NCI-H2107 treated with DMSO at 0.1 percent for 48 hours (cell line): ENCODE results near the gene S100A4.
"Not testable (repeated sequence)": the region's sequence is repeated elsewhere in the genome, so short reads cannot be mapped to it uniquely, and the experiment has no call there.

Source experiments
- DNase-seq: peaks from one replicate; lab custom pipeline; 2025; ENCODE audit not compliant: unreplicated experiment; lab: John Stamatoyannopoulos, UW

Gene S100A4

DNA sequence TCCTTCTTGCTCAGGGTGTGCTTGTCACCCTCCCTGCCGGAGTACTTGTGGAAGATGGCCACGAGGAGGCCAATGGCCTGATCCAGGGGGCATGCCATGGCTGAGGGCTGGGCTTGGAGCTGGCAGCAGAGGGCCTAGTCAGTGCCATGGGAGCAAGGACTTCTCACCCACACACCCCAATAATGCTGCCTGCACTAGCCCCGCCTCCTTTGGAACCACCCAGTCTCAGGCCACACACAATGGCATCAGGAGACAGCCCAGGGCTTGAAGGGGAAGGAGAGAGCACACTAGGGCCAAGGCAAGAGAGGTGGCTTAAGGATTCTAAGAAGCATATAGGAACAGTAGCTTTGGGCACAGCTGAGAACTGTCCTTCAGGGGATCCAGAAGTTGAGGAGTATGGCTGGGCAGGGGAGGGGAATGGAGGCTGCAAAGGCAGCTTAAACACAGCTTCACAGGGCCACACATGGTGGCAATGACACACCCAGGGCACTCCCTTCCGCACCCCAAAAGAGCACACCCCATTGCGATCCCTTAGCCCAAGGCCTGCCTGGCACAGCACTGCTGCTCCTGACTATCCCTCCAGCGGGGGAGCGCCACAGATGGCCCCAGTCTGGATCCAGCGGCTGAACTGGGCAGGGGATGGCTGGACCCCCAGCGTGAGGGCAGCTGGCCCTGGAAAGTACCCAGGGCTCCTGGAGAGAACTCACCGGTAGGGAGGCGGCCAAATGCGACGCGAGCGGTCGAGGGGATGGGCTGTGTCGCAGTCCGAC, 10.2 kb downstream of the S100A4 start, which contains the start of gene S100A6:
S100A6 (minus strand) TSS at position 750 of the 770 bp plus-strand sequence; CDS start at position 98, 652 bp downstream.
- DNase-seq: no peak

DNA sequence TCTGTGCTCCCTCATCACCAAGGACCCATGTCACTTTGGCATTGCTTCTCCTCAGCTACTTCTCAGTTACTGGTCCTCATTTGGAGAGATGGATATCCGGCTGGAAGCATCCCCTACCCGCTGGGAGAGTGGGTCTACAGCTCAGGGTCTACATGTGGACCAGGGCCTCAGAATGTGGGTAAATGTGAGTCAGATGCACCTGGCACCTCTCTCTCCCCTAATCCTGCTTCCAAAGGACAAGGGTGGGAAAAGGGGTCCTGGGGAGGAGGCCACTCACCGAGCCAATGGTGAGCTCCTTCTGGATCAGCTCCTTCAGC, 10.7 kb downstream of the S100A4 start:
- no peak for DNase-seq

DNA sequence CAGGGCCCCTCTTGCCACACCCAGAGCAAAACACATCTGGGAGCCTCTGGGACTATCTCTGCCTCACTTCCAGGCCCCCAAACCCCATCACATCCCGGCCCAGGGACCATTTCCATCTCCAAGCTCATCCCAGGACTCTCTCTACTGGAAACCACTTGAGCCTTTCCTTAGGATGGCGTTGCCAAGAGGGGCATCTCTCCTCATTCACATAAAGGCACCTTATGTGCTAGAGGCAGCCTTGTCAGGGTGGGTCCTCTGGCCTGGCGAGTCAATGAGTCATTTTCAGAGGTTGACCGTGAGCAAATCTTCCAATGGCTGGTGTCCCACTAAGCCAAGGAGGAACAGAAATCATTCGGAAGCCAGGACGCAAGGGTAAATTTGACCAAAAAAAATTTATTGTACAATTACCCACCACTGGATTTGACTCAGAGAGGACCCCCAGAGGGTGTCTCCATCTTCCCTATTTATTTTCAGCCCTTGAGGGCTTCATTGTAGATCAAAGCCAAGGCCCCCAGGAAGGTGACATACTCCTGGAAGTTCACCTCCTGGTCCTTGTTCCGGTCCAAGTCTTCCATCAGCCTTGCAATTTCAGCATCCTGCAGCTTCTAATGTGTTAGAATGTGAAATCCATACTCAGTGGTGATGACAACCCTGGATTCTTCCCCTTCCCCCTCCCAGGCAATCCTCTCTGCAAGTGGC, 11.2 kb downstream of the S100A4 start:
- no peak for DNase-seq

DNA sequence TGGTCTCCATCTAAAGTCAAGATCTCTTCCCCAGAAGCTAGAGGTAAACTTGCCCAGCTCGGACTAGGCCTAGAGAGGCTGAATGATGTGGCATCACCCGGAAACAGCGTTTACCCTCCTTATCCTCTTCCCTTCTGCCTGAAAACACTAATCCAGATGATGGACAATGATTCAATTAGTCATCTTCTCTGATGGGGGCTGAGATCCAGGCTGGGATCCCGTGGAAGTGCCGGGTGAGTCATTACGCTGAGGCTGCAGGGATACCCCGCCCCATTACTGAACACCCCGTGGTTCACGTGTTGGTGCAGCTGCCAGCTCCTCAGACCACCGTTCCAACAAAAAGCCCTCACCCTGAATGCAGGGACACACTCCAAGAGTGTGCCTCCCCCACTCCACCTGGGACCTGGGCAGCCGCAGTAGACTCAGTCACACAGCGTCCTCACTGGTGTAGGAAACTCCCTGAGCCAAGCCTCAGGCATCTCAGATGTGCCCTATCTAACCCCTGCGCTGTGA, 11.9 kb downstream of the S100A4 start:
- DNase-seq: peak; percentile 68

DNA sequence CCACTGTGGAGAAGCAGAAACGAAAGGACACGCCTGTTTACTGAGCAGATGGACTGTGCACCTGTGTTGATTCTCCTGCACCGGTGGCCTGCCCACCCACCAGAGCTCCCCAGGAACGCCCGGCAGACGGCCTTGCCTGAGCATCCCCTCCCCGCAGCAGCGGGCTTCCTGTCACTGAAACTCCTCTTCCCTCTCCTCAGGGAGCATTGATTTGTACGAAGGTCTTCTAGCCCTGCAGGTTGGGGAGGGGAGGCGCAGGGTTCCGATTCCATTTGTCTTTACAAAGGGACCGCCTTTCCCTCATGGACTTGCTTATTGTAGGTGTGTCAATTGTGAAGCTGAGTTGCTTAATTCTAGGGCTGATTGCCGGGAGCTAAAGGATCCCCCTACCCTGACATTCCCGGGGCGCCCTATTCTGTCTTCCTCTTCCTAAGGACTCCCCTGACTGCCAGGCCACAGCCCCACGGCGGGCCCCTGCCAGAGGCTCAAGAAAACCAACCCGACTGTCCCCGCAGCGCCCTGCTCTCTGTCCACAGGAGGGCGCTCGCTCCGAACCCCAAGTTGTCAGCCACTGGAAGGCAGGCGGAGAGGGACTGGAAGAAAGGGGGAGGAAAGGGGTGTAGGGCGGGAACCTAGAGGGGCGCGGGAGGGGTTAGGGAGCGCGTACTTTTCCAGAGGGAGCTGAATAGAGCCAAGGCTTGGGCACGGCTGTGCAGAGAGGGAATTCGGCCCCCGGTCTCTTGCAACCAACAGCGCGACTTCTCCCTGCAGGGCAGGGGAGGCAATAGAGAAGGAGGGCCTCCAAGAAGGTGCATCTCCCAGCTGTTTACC, 12.6 kb downstream of the S100A4 start:
- DNase-seq: peak; percentile 90

DNA sequence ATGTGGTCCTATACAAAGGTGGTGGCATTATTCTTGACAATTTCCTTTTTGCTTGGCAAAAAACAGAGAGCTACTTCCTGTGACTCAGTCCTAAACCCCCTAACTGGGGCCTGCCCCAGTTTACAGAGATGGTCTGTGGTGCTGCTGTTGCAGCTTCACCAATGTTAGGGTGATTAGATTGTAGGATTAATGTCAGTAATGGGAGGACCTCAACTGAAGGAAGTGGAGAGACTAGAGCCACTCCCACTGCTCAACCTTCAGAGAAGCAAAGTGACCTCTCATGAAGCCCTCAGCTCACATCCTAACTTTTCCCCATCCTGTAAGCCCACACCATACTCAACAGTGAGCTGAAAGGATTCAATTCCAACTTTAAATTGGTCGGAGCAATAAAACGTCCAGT, 13.4 kb downstream of the S100A4 start:
- no peak for DNase-seq

DNA sequence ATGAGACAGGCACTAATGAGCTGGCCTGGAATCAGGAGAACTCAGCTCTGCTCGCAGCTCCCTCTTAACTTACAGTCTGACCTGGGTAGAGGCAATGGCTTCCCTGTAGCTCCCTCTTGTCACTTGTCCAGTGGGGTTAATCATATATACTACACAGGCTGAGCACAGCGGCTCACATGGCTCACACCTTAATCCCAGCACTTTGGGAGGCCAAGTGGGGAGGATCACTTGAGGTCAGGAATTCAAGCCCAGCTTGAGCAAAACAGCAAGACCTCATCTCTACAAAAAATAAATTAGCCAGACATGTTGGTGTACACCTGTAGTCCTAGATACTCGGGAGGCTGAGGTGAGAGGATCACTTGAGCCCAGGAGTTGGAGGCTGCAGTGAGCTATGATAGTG, 14.0 kb downstream of the S100A4 start:
- DNase-seq: no peak

DNA sequence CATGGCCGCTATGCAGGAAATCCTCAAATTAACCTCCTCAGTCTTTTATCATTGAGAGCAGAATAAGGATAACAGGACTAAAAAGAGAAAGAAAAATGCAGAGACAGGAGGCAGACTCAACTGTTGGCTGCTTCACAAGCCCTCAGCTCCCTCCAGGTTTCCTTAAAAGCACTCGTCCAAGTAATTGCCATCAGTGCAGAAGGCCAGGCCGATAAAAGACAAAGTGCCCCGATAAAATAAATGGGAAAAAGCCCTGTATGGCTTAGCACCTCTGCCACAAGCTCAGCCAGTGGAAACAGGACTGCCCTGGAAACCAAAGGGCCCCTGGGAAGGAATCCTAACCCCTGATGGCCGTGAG, 17.9 kb downstream of the S100A4 start:
- DNase-seq: no peak

DNA sequence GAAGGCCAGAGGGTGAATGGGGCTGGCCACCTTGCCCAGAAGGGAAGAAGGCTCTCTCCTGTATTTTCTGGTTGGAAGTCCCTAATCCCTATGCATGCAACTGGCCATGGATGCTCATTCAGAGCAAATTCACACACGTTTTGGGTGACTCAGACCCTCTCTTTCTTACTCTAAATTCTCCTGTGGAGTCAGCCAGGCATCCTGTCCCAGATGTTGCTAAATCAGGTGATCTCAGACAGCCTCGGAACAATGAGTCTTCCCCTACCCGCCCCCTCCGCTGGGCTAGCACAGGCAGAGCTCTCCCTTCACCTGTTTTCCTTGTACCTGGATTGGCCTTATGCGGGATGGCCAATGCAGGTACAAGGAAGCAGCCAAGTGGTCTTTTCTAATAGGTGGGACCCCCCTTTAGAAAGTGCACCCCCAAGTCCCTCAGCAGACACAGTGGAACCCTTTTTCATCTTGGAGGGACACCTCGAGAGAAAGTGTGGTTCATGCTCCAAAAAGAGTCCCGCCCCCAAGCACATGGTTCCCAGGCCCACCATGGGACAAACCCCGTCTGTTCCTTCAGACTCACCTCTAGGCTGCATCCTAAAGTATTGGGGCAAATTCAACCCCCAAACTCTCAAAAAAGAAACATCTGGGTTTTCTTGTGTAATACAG, 18.5 kb downstream of the S100A4 start:
- no peak for DNase-seq

DNA sequence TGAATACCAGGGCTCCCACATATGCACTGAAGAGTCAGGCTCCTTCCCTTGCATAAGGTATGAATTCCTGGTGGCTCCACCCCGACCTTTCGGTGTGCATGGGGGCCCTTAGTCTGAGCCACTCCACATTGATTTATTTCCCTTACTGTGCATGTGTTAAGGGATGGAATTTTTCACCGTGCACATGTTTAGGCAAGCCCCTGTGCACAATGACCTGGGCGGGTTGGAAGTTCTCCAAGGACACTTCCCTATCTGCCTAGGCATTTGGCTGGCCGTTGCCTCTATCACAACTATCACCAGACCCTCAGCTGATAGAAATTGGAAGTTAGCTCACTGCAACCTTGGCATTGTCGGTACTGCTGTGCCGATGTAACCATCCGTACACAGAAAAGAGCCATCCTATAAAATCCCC, 19.5 kb downstream of the S100A4 start:
- DNase-seq: peak; percentile 20

DNA sequence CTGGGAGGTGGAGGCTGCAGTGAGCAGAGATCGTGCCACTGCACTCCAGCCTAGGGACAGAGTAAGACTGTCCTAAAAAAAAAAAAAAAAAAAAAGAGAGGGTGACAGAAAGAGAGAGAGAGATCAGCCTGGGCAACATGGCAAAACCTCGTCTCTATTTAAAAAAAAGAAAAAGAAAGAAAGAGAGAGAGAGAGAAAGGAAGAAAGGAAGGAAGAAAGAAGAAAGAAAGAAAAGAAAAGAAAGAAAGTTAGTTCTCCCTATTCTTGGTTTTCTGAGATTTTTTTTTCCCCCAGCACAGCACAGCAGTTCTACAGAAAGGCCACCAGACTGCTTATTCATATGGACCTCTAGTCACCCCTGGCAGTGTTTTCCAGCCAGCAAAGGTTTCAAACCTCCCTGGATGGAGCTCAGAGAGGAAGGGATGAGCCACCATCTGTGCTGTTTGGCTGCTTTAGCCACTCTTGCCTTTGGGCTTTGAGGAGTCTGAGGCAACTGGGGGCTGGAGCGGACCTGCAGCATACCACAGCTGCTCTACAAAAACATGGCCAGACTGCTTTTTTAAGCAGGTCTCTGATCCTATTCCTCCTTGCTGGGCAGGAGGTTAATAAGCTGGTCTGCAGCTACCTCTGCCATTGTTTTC, 20.4 kb downstream of the S100A4 start:
- no peak for DNase-seq

DNA sequence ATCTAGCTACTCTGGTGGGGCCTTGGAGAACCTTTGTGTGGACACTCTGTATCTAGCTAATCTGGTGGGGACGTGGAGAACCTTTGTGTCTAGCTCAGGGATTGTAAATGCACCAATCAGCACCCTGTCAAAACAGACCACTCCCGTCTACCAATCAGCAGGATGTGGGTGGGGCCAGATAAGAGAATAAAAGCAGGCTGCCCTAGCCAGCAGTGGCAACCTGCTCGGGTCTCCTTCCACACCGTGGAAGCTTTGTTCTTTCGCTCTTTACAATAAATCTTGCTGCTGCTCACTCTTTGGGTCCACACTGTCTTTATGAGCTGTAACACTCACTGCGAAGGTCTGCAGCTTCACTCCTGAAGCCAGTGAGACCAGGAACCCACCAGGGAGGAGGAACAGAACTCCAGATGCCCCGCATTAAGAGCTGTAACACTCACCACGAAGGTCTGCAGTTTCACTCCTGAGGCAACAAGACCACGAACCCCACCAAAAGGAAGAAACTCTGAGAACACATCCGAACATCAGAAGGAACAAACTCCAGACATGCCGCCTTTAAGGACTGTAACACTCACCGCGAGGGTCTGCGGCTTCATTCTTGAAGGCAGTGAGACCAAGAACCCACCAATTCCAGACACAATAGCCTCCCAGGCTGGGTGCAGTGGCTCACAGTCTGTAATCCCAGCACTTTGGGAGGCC, 23.1 kb downstream of the S100A4 start:
- DNase-seq: not testable (repeated sequence)

DNA sequence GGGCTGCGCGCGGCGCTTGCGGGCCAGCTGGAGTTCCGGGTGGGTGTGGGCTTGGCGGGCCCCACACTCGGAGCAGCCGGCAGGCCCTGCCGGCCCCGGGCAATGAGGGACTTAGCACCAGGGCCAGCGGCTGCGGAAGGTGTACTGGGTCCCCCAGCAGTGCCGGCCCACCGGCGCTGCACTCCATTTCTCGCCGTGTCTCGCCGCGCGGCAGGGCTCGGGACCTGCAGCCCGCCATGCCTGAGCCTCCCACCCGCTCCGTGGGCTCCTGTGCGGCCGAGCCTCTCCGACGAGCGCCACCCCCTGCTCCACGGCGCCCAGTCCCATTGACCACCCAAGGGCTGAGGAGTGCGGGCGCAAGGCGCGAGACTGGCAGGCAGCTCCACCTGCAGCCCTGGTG, 23.8 kb downstream of the S100A4 start:
- not testable (repeated sequence) for DNase-seq

DNA sequence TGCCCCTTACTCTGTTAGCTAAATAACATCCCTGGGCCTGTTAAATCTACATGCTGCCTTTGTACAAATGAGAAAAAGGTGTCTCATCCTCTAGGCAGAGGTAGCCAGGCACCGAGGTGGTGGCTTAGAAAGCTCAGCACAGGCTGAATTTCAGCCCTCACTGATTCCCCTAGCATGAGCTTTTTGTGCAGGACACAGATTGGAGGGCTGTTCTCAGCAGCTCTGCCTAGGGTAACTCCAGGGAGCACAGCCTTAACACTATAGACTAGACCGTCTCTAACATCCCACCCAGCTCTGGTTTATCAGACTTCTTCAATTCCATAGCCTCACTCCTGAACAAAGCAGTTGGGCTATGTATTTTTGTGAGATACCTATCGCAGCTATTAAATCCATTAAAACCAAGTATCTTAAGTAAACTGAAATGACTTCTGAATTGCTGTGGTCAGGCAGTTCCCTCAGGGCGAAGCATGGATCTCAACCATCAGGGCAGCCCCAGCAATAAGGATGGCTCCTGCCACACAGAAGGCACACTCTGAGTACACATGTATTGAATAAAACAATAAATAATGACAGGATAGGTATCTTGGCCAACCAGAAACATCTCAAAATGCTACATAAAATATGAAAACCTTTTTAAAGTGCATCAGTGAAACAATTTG, 24.7 kb downstream of the S100A4 start:
- no peak for DNase-seq

DNA sequence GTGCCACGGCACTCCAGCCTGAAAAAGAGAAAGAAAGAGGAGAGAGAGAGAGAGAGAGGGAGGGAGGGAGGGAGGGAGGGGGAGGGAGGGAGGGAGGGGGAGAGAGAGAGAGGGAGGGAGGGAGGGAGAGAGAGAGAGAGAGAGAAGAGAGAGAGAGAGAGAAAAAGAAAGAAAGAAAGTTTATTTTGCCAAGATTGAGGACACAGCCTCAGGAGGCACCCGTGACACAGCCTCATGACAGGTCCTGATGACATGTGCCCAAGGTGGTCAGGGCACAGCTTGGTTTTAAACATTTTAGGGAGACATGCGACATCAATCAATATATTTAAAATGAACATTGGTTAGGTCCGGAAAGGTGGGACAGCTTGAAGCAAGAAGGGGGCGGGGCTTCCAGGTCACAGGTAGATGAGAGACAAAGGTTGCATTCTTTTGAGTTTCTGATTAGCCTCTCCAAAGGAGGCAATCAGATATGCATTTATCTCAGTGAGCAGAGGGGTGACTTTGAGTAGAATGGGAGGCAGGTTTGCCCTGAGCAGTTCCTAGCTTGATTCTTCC, 25.4 kb downstream of the S100A4 start:
- DNase-seq: not testable (repeated sequence)

DNA sequence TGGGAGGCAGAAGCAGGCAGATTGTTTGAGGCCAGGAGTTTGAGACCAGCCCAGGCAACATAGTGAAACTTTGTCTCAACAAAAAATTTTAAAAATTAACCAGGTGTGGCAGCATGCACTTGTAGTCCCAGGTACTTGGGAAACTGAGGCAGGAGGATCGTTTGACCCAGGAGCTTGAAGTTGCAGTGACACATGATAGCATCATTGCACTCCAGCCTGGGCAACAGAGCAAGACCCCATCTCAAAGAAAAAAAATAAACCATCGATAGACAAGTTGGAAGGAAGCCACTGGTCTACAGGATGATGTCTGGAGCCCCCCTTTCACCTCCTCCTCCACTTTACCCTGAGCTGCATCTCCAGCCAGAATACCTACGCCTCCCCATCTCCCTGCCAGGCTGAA, 26.4 kb downstream of the S100A4 start:
- no peak for DNase-seq

DNA sequence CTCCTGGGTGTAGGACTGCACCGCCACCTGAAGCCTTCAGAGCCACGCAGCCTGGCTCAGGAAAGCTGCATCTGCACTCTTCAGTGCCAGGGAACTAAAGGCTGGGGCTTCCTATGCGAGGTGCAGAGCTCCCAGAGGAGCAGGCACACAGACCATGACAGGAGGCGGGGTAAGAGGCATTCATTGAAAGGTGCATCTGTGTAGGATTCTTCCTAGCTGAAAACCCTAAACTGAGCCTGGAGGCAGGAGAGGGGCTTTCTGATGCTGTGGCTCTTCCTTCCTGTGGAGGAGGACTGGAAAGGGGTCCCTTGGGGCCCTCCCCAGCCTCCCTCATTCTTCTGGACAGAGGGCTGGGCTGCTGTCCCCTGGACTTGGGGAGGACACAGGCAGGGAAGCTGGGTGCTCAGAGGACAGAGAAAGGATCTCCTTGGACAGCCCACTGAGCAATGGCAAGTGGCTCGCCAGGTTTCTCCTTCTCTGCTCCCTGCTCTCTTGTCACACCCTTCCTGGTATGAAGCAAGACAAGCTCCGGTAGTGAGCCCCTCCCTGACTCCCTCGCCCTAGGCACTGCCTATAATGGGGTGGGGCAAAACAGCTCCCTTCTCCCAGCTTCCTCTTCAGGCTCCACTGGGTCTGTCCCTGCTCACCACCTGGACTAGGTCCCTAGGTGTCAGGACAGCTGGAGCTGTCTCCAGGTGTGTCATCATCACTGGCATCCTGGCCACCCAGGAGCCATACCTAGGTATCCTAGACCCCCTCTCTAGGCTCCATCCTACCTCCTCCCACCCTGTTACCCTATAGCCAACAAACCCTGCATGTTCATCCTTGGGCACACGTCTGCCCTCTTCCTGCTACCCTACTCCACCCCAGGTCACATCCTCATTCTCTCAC, 29.9 kb downstream of the S100A4 start:
- DNase-seq: peak; percentile 42

DNA sequence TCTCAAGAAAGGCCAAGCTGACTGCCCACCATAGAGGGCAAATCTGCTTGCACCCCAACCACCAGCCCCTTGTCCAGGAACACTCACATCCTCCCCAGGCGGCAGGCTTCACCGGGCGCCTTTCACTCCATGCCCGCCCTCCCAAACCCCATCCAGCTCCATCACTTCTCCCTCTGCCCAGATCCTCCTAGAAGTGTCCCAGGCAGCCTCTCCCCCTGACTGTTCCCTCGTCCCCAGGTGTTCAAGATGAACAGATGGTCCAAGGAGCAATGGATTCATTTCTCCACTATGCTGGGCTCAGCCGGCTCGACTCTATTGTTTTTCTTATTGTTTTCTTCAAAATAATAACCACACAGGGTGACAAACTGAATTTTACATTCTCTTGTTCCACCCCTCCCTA, 31.9 kb downstream of the S100A4 start:
- no peak for DNase-seq
